OCI-LY3 (cell line): ENCODE measurements around the gene MRPL50.

Source experiments
- H2AFZ ChIP-seq: fragments of 200-600, 300-600 bp; shearing (Covaris generic); 2 replicates; pipeline ENCODE4 v1.6.0; 2014; ENCODE audit warnings: antibody characterized with exemption, low read depth, low read length
- H3K27ac ChIP-seq: fragments of 200-600, 300-600 bp; sonication (generic); 2 replicates; pipeline ENCODE4 v1.5.1; 2014; ENCODE audit warnings: mild to moderate bottlenecking, low read length, moderate library complexity, mixed read lengths
- H3K27me3 ChIP-seq: fragments of 200-600, 300-600 bp; sonication (generic); 2 replicates; pipeline ENCODE4 v1.6.1; 2014; ENCODE audit warnings: low read depth, low read length, mixed read lengths
- H3K36me3 ChIP-seq: fragments of 200-600, 300-600 bp; sonication (generic); replicated peaks from 2 replicates; pipeline ENCODE3; 2014; ENCODE audit warnings: low read depth, low read length, mixed read lengths
- H3K4me1 ChIP-seq: fragments of 300-600, 200-600 bp; sonication (generic); 2 replicates; pipeline ENCODE4 v1.6.1; 2014; ENCODE audit warnings: low read length, mixed read lengths
- H3K4me2 ChIP-seq: fragments of 200-600, 300-600 bp; sonication (generic); 2 replicates; pipeline ENCODE4 v1.6.1; 2014; ENCODE audit warnings: low read length, mixed read lengths
- H3K4me3 ChIP-seq: fragments of 300-600, 200-600 bp; sonication (generic); 2 replicates; pipeline ENCODE4 v1.5.1; 2014; ENCODE audit warnings: antibody characterized with exemption, mild to moderate bottlenecking, low read length, moderate library complexity
- H3K79me2 ChIP-seq: fragments of 300-600, 200-600 bp; shearing (Covaris generic); 2 replicates; pipeline ENCODE4 v1.6.1; 2014; ENCODE audit warnings: mild to moderate bottlenecking, low read length, mixed read lengths
- H3K9ac ChIP-seq: fragments of 300-600, 200-600 bp; shearing (Covaris generic); 2 replicates; pipeline ENCODE4 v1.6.0; 2014; ENCODE audit warnings: mild to moderate bottlenecking, low read length, moderate library complexity
- H3K9me3 ChIP-seq: fragments of 200-600, 300-600 bp; shearing (Covaris generic); 2 replicates; pipeline ENCODE4 v1.6.1; 2014; ENCODE audit warnings: low read length, mixed read lengths; ENCODE audit not compliant: insufficient read depth
- H4K20me1 ChIP-seq: fragments of 200-600, 300-600 bp; sonication (generic); 2 replicates; pipeline ENCODE4 v1.6.1; 2016; ENCODE audit warnings: low read length, mixed read lengths; ENCODE audit not compliant: insufficient read depth
- CTCF ChIP-seq: fragments of 200-600, 300-600 bp; sonication (generic); IDR thresholded peaks from 2 replicates; pipeline ENCODE4 v1.5.1; 2014; ENCODE audit warnings: antibody characterized with exemption, low read length, low read depth
- EZH2phosphoT487 ChIP-seq: fragments of 200-600 bp; shearing (Covaris generic); IDR thresholded peaks from 2 replicates; pipeline ENCODE4 v1.6.1; 2018; ENCODE audit warnings: antibody characterized with exemption, mixed run types, low read depth

Gene MRPL50

GRCh38 chr9:101398068-101398929, at the start of gene MRPL50, which contains the start of gene ZNF189:
TSS of gene MRPL50 (minus strand) at chr9:101398618. CDS start at chr9:101398592, 26 bp downstream.
TSS of gene ZNF189 (plus strand) at chr9:101398851. CDS start at chr9:101399157, 306 bp downstream.
- peak within 1 kb of the TSS; percentile 90 for H3K4me3 ChIP-seq
- H3K4me1 ChIP-seq: peaks cover 17% of the 10 kb centered on the region
- peak within 1 kb of the TSS; percentile 34 for H3K27ac ChIP-seq
- no peaks in the 10 kb centered on the region for H3K27me3 ChIP-seq
- H3K4me2 ChIP-seq: peak within 1 kb of the TSS; percentile 96
- peak within 1 kb of the TSS; percentile 69 for H2AFZ ChIP-seq
- TF ChIP-seq CTCF (no peak), EZH2phosphoT487 (no peak)
- peak within 1 kb of the TSS; percentile 83 for H3K9ac ChIP-seq
- H3K36me3 ChIP-seq: peaks cover 70% of the 10 kb centered on the region
- H3K79me2 ChIP-seq: peaks cover 72% of the 10 kb centered on the region
- H3K9me3 ChIP-seq: no peaks in the 10 kb centered on the region
- no peaks in the 10 kb centered on the region; the same call in 1 of the 2 replicates for H4K20me1 ChIP-seq

GRCh38 chr9:101446732-101447131, 48.3 kb upstream of the MRPL50 start:
- Histone ChIP-seq H2AFZ (no peak overlapping the region), H3K36me3 (no peaks in the 10 kb centered on the region), H3K9me3 (no peaks in the 10 kb centered on the region), H3K9ac (no peak overlapping the region), H3K79me2 (no peaks in the 10 kb centered on the region), H3K4me1 (peaks cover 3% of the 10 kb centered on the region; the same call in 1 of the 2 replicates), H3K4me2 (no peak overlapping the region), H4K20me1 (no peaks in the 10 kb centered on the region), H3K4me3 (no peak overlapping the region), H3K27me3 (no peaks in the 10 kb centered on the region), H3K27ac (no peak overlapping the region)
- no peak for TF ChIP-seq EZH2phosphoT487
- TF ChIP-seq CTCF: no peak

GRCh38 chr9:101445353-101446029, 47.1 kb upstream of the MRPL50 start:
- Histone ChIP-seq H3K27ac (no peak overlapping the region), H3K4me3 (peak overlapping the region; percentile 49), H3K36me3 (no peaks in the 10 kb centered on the region), H3K9me3 (no peaks in the 10 kb centered on the region), H2AFZ (peak overlapping the region; percentile 88), H3K27me3 (no peaks in the 10 kb centered on the region), H3K79me2 (no peaks in the 10 kb centered on the region), H3K4me1 (peaks cover 3% of the 10 kb centered on the region; the same call in 1 of the 2 replicates), H4K20me1 (no peaks in the 10 kb centered on the region), H3K4me2 (peak overlapping the region; percentile 54), H3K9ac (no peak overlapping the region; the same call in 1 of the 2 replicates)
- TF ChIP-seq EZH2phosphoT487 (no peak), CTCF (no peak)

- no peak overlapping the region for H2AFZ ChIP-seq
- peaks cover 11% of the 10 kb centered on the region for H3K4me1 ChIP-seq
- no peaks in the 10 kb centered on the region for H3K36me3 ChIP-seq
- H3K4me3 ChIP-seq: no peak overlapping the region
- no peaks in the 10 kb centered on the region for H3K9me3 ChIP-seq
- TF ChIP-seq CTCF (no peak), EZH2phosphoT487 (no peak)
- H4K20me1 ChIP-seq: no peaks in the 10 kb centered on the region
- H3K9ac ChIP-seq: no peak overlapping the region
- H3K27me3 ChIP-seq: no peaks in the 10 kb centered on the region
- H3K4me2 ChIP-seq: no peak overlapping the region
- no peaks in the 10 kb centered on the region for H3K79me2 ChIP-seq
- H3K27ac ChIP-seq: no peak overlapping the region
Measured at GRCh38 chr9:101443364-101443771, 45.0 kb upstream of the MRPL50 start.
